ENCODE data around the gene ZNRF2. TPM values are rescaled to one million over a fixed set of nuclear protein-coding genes. Genes with fewer than 3 reads are reported as not detected.

ZNRF2 gene
- total and polyA plus RNA-seq, 2 of the 4 experiments (the other 2 are of a cell fraction) = 0.31 to 0.54 TPM

- Histone ChIP-seq H3K4me1 (ENCODE audit: control insufficient read depth, insufficient read depth, low read length) (no peaks in the 10 kb centered on the region), H4K5ac (ENCODE audit: low read depth, low read length) (no peak overlapping the region), H4K91ac (ENCODE audit: insufficient read depth, low read depth, low read length) (no peak overlapping the region), H3K23ac (ENCODE audit: low read depth, low read length) (no peak overlapping the region), H3K27ac (ENCODE audit: insufficient read depth, low read length) (no peak overlapping the region), H3K18ac (ENCODE audit: low read depth, low read length) (no peak overlapping the region), H2BK20ac (ENCODE audit: low read depth, low read length) (no peak overlapping the region), H3K4me2 (ENCODE audit: low read depth, low read length) (no peak overlapping the region), H4K20me1 (ENCODE audit: insufficient read depth, low read length) (no peaks in the 10 kb centered on the region), H2BK120ac (ENCODE audit: low read depth, low read length) (no peak overlapping the region), H3K79me1 (ENCODE audit: low read depth in 1 of 2, low read length in 2 of 2) (no peaks in the 10 kb centered on the region), H3K4ac (ENCODE audit: low read depth, low read length) (no peak overlapping the region), H3K9ac (ENCODE audit: low read depth, low read length) (no peak overlapping the region), H2AK5ac (ENCODE audit: low read depth, low read length) (no peak overlapping the region), H2AFZ (replicated peaks; ENCODE audit: low read length, poor library complexity) (no peak overlapping the region), H2BK5ac (ENCODE audit: low read depth, low read length, poor library complexity, severe bottlenecking) (no peak overlapping the region), H3K14ac (replicated peaks; ENCODE audit: low read depth, low read length) (no peak overlapping the region), H2AK9ac (replicated peaks; ENCODE audit: low read depth, low read length, poor library complexity) (no peak overlapping the region), H3K4me3 (ENCODE audit: insufficient read depth, low read depth, low read length) (no peak overlapping the region), H4K8ac (ENCODE audit: low read depth in 2 of 2, low read length in 2 of 2) (no peak overlapping the region), H2BK15ac (ENCODE audit: low read depth, low read length) (no peak overlapping the region), H3K9me1 (ENCODE audit: insufficient read depth, low read length) (no peaks in the 10 kb centered on the region), H3K36me3 (ENCODE audit: control insufficient read depth, insufficient read depth, low read length) (no peaks in the 10 kb centered on the region), H3K9me3 (ENCODE audit: control insufficient read depth, insufficient read depth, low read length) (no peaks in the 10 kb centered on the region), H3K27me3 (ENCODE audit: control insufficient read depth, insufficient read depth, low read length) (peaks cover 21% of the 10 kb centered on the region), H3K56ac (ENCODE audit: extremely low read depth, insufficient read depth, low read length) (no peak overlapping the region)
- in situ Hi-C loops (cut with MboI; ENCODE audit: low sequenced_read_pairs) (no loop called here), intact Hi-C loops (cut with micrococcal nuclease) (no loop called here), dilution Hi-C loops (cut with HindIII; ENCODE audit: low sequenced_read_pairs, unreplicated experiment) (no loop called here)
- CTCF ChIA-PET = interaction anchor here (1.5 kb wide), 1 partner anchor 24 kb away, joined by 4 read pairs; no protein-coding TSS in a partner anchor
- DNase-seq = no peak
- TF ChIP-seq CEBPB (IDR thresholded peaks at IDR 0.05; ENCODE audit: low read depth, low read length) (no peak), ELK1 (IDR thresholded peaks at IDR 0.05; ENCODE audit: borderline replicate concordance, low read depth, low read length) (no peak), RCOR1 (IDR thresholded peaks at IDR 0.05; ENCODE audit: insufficient replicate concordance, low read length) (no peak), NFE2L2 (IDR thresholded peaks at IDR 0.05; ENCODE audit: low read depth, low read length) (no peak), FOS (IDR thresholded peaks at IDR 0.05; ENCODE audit: low read depth, low read length) (no peak), BHLHE40 (IDR thresholded peaks at IDR 0.05; ENCODE audit: low read depth, low read length) (no peak), SMC3 (IDR thresholded peaks at IDR 0.05; ENCODE audit: low read depth, low read length) (no peak)
- no CpG with 5 or more reads among the region's 7 CpGs for WGBS, 2 experiments (ENCODE audit: extremely low coverage in 2 of 2, insufficient read length in 1 of 2)
- no peak for ATAC-seq (ENCODE audit: low read depth)
- POLR2A ChIA-PET (ENCODE audit: unreplicated experiment) = no interaction called here
- no TSS peak for BruUV-seq (replicated peaks)
Measured at GRCh38 chr7:30251708-30252329, 32.6 kb upstream of the ZNRF2 start.

All from IMR-90 (cell line).